PFSK-1 (cell line): ENCODE data around the gene RAD9A.

Source experiments
- POLR2AphosphoS5 ChIP-seq: IDR thresholded peaks from 2 replicates; pipeline ENCODE4 v1.6.1; 2012; ENCODE audit warnings: low read depth, mild to moderate bottlenecking, control low read depth, low read length, moderate library complexity
- TAF1 ChIP-seq: IDR thresholded peaks from 2 replicates; pipeline ENCODE4 v1.6.1; 2012; ENCODE audit warnings: low read length, control low read depth, borderline replicate concordance; ENCODE audit not compliant: insufficient read depth

GRCh38 chr11:67413266-67413849 is 21.6 kb downstream of the RAD9A start:
- TF ChIP-seq POLR2AphosphoS5 (no peak), TAF1 (no peak)
